8988T (cell line): Measurements from ENCODE around the gene EPM2AIP1.
"Not testable (repeated sequence)": the region's sequence is repeated elsewhere in the genome, so short reads cannot be mapped to it uniquely, and the experiment has no call there.

Experiments
- DNase-seq: peaks from one replicate; pipeline ENCODE4 v3.0.0; 2011

The EPM2AIP1 gene

GRCh38 chr3:36992806-36993325 lies at the start of gene EPM2AIP1:
EPM2AIP1 (minus strand) TSS chr3:36993131; CDS start chr3:36993077, 54 bp downstream.
- peak; percentile 84 for DNase-seq

GRCh38 chr3:37042712-37043111 lies 49.8 kb upstream of the EPM2AIP1 start:
- DNase-seq = not testable (repeated sequence)

GRCh38 chr3:37041546-37042195 lies 48.7 kb upstream of the EPM2AIP1 start:
- DNase-seq = no peak

- DNase-seq = no peak
Observed at GRCh38 chr3:37040231-37040630, 47.3 kb upstream of the EPM2AIP1 start.

- DNase-seq = no peak
Observed at GRCh38 chr3:37039161-37039846, 46.4 kb upstream of the EPM2AIP1 start.

GRCh38 chr3:37037352-37037751 lies 44.4 kb upstream of the EPM2AIP1 start:
- DNase-seq = no peak

- DNase-seq = no peak
Observed at GRCh38 chr3:37032961-37033360, 40.0 kb upstream of the EPM2AIP1 start.

GRCh38 chr3:37031096-37031682 lies 38.3 kb upstream of the EPM2AIP1 start:
- DNase-seq = no peak

GRCh38 chr3:37030588-37030987 lies 37.7 kb upstream of the EPM2AIP1 start:
- no peak for DNase-seq

- no peak for DNase-seq
Observed at GRCh38 chr3:37029516-37030163, 36.7 kb upstream of the EPM2AIP1 start.

GRCh38 chr3:37029111-37029510 lies 36.2 kb upstream of the EPM2AIP1 start:
- DNase-seq = no peak

- DNase-seq = no peak
Observed at GRCh38 chr3:37028329-37028728, 35.4 kb upstream of the EPM2AIP1 start.

- no peak for DNase-seq
Observed at GRCh38 chr3:37026851-37027250, 33.9 kb upstream of the EPM2AIP1 start.

- DNase-seq = no peak
Observed at GRCh38 chr3:37025561-37026335, 32.8 kb upstream of the EPM2AIP1 start.

GRCh38 chr3:37024820-37025405 lies 32.0 kb upstream of the EPM2AIP1 start:
- DNase-seq = no peak

GRCh38 chr3:37024092-37024491 lies 31.2 kb upstream of the EPM2AIP1 start:
- no peak for DNase-seq

- no peak for DNase-seq
Observed at GRCh38 chr3:37017683-37018082, 24.8 kb upstream of the EPM2AIP1 start.

- no peak for DNase-seq
Observed at GRCh38 chr3:37016903-37017302, 24.0 kb upstream of the EPM2AIP1 start.

- no peak for DNase-seq
Observed at GRCh38 chr3:37015642-37016041, 22.7 kb upstream of the EPM2AIP1 start.

GRCh38 chr3:37014620-37015019 lies 21.7 kb upstream of the EPM2AIP1 start:
- DNase-seq = no peak

- DNase-seq = peak; percentile 72
Observed at GRCh38 chr3:36993326-36994283, 674 bp upstream of the EPM2AIP1 start, which contains the start of gene MLH1. MLH1 (plus strand) TSS chr3:36993518; CDS start chr3:36993548, 30 bp downstream.
